CD4-positive, alpha-beta T cell treated with Interleukin-4 for 4 hours (primary cell): ENCODE measurements around the gene NDUFAF8.

Experiments
- DNase-seq: peaks from one replicate; pipeline ENCODE4 v3.0.0-alpha.2; 2020

The NDUFAF8 gene

DNA sequence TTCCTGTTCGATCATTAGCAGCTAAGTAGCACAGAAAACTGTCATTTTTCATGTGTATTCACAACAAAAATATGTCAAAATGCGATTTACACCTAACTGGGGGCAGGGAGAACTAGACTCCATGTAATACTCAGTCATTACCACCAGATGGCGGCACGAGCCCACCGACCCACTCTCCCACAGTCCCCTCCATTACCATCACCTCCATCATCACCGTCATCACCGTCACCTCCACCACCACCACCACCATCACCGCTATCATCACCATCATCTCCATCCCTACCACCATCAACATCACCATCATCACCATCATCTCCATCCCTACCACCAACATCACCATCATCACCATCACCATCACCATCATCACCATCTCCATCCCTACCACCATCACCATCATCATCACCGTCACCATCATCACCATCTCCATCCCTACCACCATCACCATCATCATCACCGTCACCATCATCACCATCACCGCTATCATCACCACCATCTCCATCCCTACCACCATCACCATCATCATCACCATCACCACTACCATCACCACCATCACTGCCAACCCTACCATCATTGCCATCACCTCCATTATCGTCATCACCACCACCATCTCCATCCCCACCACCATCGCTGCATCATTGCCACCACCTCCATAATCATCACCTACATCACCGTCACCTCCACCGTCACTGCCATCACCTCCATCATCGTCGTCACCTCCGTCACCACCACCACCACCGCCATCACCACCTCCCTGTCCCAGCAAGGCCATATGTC, 14.4 kb downstream of the NDUFAF8 start:
- peak; percentile 51 for DNase-seq

DNA sequence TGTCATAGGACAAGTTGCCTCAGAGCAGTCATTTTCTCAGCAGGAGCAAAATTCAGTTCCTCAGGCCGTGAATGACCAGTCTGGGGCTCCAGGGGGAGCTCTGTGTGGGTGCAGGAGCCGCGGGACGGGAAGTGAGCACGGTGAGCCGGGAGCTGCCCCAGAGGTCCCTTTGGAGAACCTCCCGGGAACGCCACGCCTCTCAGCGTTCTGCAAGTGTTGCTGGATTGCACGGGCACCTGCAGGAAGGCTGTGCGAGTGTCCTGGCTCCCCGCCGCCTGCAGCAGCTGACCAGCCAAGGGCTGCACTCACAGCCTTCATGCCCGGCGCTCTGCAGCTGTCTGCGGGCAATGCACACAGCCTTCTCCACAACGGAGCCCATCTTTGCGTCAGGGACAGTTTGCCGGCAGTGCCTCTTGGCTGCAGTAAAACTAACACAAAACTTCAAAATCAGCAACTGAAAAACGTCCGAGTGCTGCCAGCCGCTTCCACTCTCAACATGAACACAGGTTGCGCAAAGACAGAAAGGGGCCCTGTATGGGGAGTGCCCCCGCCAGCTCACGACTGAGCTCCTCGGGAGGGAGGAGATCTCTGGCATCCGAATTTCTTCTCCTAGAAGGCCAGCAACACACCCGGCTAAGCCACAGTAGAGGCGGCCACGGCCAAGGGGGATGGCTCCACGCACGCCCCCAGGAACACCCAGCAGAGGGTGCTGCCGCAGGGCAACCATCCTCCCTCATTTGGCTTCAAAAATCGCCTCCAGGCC, 16.0 kb downstream of the NDUFAF8 start:
- DNase-seq: no peak

DNA sequence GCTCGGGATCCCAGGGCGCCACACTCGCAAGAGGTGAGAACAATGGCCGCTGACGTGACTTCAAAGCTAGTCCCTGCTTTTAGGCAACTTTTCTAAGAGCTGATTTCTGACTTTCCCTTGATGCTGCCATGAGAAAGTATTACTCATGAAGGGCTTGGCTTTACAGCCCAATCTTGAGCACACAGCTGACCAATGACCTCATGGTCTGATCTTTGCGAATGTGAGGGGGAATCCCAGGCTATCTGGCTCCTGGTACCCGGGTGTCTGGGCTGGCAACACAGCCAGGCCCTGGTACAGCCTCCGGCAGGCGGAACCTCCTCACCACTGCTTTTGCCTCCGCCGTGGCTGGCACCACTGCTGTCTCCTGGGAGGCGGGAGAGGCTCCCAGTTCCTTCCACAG, 17.5 kb downstream of the NDUFAF8 start:
- no peak for DNase-seq

DNA sequence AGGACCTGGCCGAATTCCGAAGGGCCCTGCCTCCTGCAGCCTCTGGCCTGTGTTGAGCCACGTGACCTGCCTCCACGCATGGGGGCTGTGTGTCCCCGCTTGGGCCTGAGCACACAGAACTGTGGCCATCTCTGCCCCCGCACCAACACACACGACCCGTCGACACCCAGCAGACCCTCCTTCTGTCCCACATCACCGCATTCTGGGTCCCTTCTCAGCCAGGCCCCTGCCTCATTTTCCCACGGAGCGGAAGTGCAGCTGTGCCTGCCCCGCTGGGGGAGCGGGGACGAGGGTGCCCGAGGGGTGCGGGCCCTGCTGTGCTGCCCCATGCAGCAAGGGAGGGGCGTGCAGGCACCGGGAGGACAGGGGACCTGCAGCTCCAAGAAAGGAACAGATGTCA, 18.4 kb downstream of the NDUFAF8 start:
- no peak for DNase-seq

- DNase-seq: no peak
Measured at GRCh38 chr17:81258292-81258691, 19.2 kb downstream of the NDUFAF8 start.

GRCh38 chr17:81259058-81259605, 20.0 kb downstream of the NDUFAF8 start:
- DNase-seq: no peak

GRCh38 chr17:81260171-81260570, 21.1 kb downstream of the NDUFAF8 start:
- no peak for DNase-seq

DNA sequence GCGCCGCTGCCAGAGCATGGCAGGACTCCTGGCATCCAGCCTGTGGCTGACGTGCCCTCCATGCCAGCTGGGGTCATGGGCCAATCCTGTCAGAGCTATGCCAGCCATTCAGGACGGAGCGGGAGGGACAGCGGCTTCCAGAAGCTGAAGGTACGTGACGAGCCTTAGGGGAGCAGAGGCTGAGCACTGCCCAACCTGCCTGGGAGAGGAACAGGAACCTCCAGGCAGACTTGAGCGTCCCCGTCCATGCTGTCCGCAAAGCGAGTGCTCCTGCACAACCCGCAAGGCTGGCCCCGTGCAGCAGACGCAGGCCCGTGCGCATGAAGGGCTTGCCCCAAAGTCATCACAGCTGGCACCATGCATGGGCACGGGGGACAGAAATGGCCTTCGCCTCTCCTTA, 21.5 kb downstream of the NDUFAF8 start:
- DNase-seq: no peak

GRCh38 chr17:81261096-81261495, 22.0 kb downstream of the NDUFAF8 start:
- DNase-seq: no peak

- DNase-seq: no peak
Measured at GRCh38 chr17:81261582-81262336, 22.6 kb downstream of the NDUFAF8 start.

DNA sequence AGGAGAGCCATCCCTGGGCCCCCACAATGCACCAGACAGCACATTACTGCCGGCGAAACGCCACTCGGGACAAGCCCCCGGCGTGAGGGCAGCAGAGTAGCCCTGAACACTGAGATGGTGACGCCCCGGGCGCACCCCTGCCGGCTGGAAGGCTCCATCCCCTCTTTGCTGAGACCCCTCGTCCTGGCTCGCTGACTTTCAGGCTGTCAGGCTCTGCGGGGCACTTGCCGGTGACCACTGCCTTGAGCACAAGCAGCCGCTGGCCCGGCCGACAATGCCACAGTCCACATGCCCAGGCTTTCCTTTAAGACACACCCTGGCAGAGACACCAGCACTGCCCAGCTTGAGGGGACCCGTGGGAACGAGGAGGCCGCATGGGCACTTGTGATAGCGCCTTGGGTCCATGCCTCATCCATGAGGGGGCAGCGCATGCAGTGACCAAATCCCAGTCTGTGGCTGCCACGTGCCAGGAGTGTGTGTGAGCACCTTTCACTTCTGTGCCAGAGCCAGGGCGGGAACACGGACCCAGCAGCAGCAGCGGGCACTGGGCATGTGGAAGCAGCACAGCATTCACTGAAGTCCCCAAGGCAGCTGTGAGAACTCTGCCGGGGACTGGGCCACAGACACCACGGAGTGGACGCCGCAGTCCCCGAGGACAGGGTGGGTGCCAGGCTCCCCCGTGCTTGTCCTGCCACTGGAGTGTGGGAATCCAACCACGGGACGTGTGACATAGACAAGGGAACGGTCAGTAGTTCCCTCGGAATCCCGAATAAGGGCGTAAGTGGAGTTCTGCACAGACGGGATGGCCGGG, 24.5 kb downstream of the NDUFAF8 start:
- no peak for DNase-seq

DNA sequence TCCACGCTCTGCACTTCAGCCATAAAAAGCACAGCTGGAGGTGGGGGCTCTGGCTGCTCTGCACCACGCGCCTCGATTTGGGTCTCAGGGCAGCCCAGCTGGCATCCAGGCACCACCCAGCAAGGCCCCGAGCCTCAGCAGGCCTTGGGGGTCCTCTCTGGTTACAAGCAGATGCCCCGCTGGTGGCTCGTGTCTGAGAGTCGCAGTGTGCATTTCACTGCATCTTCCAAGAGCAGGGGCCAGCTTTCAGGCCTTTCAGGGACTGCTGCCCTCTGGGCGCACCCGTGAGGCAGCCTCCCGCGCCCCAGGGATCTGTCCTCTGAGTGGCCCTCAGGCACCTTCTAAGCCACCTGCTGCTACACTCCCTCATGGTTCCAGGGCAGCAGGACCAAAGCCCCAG, 25.5 kb downstream of the NDUFAF8 start:
- no peak for DNase-seq

DNA sequence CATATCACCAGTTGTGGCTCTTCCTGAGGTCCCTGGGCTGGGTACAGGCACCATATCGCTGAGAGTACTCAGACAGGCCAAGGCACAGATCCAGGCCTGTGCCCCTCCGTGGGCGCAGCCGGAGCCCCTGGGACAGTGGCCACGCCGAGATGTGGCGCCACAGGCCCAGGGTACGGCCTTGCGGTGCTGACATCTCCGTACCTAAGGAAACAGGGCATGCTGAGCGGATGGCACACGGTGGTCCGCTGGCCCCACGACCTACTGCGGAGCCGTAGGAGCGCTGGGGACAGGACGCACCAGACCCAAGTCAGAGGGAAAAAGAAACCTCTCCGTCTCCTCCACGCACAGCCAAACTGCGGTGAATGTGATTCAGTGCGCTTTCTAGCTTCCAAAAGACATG, 26.5 kb downstream of the NDUFAF8 start:
- DNase-seq: no peak

DNA sequence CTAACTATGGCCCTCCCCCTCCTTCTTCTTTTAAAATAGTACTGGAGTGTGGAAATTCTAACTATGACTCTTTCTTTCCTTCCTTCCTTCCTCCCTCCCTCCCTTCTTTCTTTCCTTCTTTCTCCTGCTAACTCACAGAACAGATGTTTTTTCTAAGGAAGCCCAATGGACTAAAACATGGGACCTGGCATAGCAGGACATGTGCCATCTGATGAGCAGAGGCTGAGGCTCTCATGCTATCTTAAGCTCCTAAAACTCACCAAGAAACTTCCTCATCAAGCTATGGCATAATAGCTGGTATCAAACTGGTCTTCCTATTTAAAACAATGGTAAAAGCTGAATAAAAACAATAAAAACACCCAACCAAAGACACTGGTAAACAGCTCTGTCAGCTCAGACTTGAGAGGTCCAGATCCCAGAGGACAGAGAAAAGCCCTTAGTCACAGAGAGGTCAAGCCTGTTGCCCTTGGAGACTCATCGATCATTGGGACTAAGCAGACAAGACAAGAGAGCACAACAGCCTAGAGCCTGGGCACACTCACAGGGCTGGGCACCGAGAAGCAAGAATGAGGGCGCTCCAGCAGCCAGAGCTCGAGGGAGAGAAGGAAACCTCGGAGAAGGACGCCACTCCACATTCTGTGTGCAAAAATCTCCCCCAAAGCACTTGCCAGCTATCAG, 28.4 kb downstream of the NDUFAF8 start:
- DNase-seq: no peak

GRCh38 chr17:81270279-81270678, 31.2 kb downstream of the NDUFAF8 start:
- DNase-seq: no peak

GRCh38 chr17:81271226-81271625, 32.1 kb downstream of the NDUFAF8 start:
- no peak for DNase-seq

- DNase-seq: no peak
Measured at GRCh38 chr17:81272616-81273015, 33.5 kb downstream of the NDUFAF8 start.

GRCh38 chr17:81273698-81274470, 34.8 kb downstream of the NDUFAF8 start:
- DNase-seq: no peak

DNA sequence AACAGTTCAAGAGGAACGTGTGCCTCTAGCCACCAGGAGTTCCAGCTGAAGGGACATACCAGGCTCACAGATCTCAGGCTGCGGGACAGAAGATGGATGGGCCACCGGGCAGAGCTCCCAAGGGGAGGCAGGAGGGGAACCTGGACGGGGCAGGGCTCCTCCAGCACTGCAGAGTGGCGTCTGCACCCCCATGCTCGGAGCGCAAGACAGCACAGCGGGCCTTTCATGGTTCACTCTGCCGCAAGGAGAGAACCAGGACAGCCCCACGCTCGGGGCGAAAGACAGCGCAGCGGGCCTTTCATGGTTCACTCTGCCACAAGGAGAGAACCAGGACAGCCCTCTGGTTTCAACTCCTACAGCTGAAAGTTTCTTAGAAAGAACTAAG, 35.3 kb downstream of the NDUFAF8 start:
- DNase-seq: no peak

DNA sequence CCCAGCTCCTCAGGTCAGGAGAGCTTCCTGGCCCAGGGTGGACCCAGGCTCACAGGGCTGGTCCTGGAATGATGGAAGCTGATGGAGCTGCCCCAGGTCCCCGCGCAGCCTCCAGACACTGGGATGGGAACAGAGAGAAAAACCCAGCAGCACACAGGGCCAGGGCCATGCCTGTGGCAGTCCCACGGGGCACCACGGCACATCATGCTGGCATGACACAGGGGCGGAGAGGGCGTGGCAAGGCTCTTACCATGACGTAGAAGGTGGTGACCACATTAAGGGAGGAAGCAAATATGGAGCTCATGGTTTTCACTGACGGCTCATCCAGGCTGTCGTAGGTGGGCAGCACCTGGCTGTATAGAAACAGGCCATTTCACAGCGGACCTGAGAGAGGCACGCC, 37.7 kb downstream of the NDUFAF8 start:
- no peak for DNase-seq

DNA sequence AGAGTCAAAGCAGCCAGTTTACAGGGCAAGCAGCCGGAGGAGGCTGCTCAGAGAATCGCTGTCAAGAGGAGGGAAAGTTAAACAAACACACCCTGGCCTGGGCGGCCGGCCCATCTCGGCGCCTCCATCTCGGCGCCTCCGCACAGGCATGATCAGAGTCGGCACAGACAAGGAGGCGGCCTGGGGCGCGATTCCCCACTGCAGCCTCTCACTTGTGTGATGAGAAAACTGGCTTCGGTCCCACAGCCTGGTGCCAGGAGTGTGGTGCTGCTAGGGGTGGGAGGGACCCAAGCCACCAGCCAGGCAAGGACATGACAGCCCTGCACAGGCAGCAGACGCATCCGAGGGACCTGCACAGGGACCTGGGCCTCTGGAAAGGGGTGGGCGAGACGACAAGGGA, 38.3 kb downstream of the NDUFAF8 start:
- no peak for DNase-seq
